GM10266 (cell line): ENCODE measurements around the gene OBSL1.

Experiments
- DNase-seq: peaks from one replicate; pipeline ENCODE4 v3.0.0; 2012; ENCODE audit errors: extremely low spot score
- CTCF ChIP-seq: IDR thresholded peaks from 2 replicates; pipeline ENCODE4 v1.5.1; 2012; ENCODE audit warnings: mild to moderate bottlenecking, low read depth; ENCODE audit not compliant: control insufficient read depth, insufficient read depth; ENCODE audit errors: missing control alignments

Gene OBSL1

GRCh38 chr2:219560037-219560892 is 11.1 kb downstream of the OBSL1 start:
- TF ChIP-seq CTCF = peak; percentile 54
- DNase-seq = peak; percentile 77

GRCh38 chr2:219559156-219559915 is 12.0 kb downstream of the OBSL1 start:
- DNase-seq = no peak
- no peak for TF ChIP-seq CTCF

GRCh38 chr2:219557791-219558785 is 13.3 kb downstream of the OBSL1 start:
- TF ChIP-seq CTCF = no peak
- no peak for DNase-seq

GRCh38 chr2:219557320-219557719 is 14.0 kb downstream of the OBSL1 start:
- no peak for TF ChIP-seq CTCF
- no peak for DNase-seq

- TF ChIP-seq CTCF = no peak
- no peak for DNase-seq
Measured at GRCh38 chr2:219556413-219556812, 14.9 kb downstream of the OBSL1 start.

- DNase-seq = no peak
- TF ChIP-seq CTCF = no peak
Measured at GRCh38 chr2:219555956-219556355, 15.4 kb downstream of the OBSL1 start.
